ENCODE results near the gene NOP14.
A peak's percentile ranks its signal among the peaks of the same experiment; 100 is the strongest.
"Not testable (repeated sequence)": the region's sequence is repeated elsewhere in the genome, so short reads cannot be mapped to it uniquely, and the experiment has no call there.

The NOP14 gene

DNA sequence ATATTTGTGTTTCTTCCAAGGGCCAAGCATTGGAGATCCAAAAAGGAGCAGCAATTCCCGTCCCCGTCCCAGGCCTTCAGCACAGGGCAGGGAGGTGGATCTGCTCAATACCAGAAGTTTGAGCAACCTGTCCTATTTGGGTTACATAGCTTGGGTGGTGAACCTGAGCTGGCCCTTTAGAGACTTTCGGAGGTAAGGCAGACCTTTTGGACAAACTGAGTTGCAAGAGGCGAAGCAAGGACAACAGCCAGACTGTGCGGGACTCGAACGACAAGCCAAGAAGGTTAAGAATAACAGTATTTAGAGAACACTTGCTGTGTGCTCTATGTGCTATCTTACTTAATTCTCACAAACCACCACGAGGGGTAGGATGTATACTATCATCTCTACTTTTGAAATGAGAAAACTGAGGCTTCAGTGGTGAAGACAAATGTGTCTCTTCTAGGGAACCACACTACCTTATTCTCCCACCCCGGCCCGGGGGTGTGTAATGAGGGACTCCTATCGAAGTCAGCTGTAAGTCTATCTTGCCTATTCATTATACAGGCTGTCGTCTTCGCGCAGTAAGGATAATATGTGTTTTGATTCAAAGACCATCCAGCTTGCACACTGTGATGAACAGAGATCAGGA, 1.3 kb downstream of the NOP14 start:
- peak; percentile 80 for DNase-seq (ENCODE audit: low spot score)

DNA sequence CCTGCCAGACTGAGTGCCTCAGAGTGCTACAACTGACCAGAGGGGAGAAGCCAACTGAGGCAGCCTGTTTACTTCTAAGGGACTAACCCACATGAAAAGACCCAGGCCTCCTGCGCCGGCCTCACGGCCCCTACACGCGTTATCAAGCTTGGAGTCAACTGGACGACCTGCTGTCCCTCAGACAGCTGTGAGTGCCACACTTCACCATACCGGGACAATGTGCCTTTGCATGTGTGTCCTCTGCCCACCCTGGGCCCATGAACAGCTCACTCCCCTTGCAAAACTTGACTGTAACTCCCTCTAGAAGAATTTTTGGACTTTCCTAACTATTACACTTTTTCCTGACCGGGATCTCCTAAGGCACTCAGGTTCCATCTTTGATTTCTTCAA, 1.8 kb downstream of the NOP14 start:
- peak; percentile 27 for DNase-seq (ENCODE audit: low spot score)

DNA sequence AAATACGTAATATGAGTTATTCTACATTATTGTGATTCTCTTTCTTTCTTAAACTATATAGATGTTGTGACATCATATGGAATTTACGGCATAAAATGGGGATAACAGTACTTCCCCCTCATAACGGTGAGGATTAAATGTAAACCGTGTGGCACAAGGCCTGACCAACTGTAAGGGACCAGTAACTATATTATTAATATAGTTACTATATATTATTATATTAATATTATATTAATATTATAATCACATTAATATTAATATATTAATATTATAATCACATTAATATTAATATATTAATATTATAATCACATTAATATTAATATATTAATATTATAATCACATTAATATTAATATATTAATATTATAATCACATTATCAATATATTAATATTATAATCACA, 2.8 kb downstream of the NOP14 start:
- DNase-seq (ENCODE audit: low spot score) = not testable (repeated sequence)

DNA sequence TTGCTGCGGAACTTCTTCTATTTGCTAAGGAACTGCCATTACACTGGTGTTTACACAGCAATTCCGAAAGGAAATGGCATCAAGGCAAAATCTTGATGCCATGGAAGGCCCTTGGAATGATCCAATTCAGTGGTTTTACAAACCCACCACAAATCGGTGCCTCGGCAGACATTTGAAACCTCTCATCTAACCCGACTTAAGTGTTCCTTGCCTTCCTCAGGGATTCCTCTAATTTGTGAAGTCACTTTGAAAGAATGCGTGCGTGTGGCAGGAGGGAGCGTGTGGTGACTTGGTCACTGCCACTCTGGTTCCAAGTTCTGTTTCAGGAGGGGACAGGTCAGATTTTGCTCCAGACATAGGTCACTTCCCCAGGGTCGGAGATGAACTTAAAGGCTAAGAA, 4.8 kb downstream of the NOP14 start:
- DNase-seq (ENCODE audit: low spot score) = no peak

DNA sequence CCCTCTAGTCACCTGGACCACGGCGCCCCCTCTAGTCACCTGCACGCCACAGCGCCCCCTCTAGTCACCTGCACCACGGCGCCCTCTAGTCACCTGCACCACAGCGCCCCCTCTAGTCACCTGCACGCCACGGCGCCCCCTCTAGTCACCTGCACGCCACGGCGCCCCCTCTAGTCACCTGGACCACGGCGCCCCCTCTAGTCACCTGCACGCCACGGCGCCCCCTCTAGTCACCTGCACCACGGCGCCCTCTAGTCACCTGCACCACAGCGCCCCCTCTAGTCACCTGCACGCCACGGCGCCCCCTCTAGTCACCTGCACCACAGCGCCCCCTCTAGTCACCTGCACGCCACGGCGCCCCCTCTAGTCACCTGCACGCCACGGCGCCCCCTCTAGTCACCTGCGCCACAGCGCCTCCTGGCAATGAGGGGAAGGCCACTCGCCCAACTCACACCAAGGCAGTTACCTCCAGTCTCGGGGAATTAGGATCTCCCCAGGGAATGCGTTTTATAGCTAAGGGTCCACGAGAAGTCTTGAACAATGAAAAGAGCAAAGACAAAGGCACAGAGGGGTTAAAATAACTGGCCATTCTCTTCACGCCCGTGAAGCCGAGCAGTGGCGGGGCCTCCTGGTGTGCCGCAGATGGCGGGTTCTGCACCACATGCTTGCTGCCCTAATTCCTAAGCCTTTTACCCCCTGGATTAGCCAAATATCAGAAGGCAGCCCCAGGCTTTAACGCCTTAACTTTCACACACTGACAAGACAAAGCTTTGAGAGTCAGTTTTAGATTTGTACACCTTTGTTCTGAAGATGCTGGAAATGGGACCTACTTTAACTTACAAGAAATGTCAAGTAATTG, 7.8 kb downstream of the NOP14 start:
- not testable (repeated sequence) for DNase-seq (ENCODE audit: low spot score)

DNA sequence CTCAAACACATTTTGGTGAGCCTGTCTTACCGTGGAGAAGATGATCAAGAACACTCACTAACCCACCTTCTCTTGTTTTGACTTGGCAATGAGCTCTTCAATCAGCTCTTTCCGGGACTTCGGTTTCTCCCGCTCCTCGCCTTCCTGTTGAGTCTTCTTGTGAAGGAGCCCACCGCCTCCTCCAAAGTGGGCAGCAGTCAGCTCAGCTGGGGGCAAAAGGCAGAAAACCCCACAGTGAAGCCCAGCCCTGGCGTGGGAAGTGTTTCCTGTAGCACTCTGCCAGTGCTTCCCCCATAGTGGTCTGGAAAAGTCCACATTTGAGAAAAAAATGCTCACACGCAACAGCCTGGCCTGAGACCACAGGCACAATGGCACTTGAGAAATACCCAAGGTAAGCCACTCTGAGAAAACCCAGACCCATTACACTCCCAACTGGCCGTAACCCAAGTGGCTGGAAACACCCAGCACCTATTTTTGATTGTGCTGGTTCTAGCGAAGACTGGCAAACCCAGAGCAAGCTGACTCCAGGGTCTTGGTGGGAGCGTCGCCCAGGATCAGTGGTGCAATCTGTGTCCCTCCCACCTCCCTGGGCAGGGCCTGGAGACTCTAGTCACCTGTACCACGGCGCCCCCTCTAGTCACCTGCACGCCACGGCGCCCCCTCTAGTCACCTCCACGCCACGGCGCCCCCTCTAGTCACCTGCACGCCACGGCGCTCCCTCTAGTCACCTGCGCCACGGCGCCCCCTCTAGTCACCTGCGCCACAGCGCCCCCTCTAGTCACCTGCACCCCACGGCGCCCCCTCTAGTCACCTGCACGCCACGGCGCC, 8.6 kb downstream of the NOP14 start:
- peak; percentile 92 for DNase-seq (ENCODE audit: low spot score)

DNA sequence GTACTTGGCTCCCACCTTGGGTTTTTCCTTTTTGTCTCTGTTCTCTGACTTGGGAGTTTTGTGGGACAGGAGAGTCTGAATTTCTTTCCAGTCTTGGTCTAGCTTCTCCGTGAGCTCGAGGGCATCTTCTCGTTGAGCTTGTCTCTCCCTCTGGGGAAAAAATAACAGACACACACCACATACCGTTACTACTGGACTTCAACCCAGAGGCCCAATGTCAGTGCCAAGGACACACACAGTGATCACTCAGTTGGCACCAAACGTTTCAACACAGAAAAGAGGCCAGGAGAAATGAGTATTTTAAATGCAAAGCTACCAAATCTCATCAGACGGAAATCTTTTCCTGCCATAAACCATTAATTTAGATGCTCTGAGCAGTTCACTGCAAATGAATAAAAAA, 9.7 kb downstream of the NOP14 start:
- DNase-seq (ENCODE audit: low spot score) = no peak

DNA sequence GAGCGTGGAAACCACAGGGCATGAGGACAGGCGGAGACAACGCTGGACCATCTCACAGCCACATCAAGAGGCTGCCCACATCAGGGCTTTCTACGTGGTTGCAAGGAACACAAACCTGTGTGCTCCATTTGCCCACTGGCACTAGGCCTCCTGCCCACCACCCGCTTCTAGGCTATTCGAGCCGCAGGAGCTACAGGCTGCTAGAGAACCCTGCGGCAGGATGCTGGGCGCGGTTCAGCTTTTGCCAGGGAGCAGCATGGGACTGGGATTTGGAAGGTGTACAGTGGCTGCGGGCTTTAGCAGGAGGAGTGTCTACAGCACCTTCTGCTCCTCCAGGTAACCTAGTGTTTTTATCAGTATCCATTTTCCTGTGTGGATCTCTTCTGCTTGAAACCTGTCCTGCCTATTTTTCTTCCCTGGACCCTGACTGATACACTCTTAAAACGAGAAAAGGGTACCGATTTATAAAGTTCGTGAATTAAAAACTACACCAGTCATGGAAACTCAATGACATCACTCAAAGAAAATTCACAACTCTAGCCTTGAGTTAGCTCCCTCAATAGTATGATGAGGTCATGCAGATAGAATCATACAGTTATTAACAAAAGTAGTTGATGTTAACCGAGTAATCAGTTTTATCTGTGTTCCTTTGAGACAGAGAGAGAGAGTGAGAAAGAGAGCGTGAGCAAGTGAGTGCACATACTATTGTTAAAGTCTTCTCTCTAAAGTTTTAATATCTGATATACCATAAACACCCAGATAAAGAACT, 12.8 kb downstream of the NOP14 start:
- no peak for DNase-seq (ENCODE audit: low spot score)

DNA sequence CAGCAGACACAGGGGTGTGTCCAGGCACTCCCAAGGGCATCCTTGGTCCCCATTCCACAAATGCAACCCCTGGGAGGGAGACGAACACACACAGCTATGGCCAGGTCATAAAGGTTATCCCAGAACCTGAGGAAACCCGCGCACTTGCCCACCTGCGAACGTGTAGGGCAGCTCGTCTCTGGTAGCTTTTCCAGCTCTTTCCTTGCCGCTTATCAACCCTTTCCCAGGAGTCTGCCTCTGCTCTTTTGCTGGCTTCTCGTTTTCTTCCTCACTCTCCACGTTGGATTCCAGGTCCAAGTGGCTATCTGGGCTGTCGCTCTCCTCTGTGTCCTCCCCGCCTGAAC, 13.5 kb downstream of the NOP14 start:
- no peak for DNase-seq (ENCODE audit: low spot score)

DNA sequence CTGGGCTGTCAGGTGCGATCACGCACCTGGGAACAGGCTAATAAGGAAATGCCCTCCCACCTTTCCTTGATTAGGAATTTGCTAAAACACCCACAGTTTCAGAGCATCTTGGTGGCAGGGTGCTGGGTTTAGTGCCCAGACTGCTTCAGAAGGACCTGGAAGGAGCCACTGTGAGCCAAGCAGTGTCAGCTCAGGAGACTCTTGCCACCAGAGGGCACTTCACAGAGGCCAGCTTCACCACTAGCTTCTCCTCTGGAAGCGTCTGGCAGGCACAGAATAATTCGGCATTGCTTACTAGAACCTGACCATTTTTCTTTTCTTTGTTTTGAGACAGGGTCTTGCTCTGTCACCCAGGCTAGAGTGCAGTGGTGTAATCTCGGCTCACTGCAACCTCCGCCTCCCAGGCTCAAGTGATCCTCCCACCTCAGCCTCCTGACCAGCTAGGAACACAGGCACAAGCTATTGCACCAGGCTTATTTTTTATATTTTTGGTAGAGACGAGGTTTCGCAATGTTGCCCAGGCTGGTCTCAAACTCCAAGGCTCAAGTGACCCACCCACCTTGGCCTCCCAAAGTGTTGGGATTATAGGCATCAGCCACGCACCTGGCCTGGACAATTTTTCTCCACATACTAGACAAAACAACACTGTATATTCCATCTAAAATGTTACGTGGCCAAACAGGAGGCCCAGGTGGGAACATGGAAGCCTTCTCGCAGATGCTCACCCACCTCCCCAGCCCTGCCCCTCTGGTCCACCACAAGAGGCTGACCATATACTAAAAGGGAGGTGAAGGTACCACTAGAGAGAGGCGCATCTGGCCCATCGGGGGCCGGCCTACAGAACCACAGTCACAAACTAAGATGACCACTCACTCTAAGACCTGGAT, 14.1 kb downstream of the NOP14 start:
- no peak for DNase-seq (ENCODE audit: low spot score)

DNA sequence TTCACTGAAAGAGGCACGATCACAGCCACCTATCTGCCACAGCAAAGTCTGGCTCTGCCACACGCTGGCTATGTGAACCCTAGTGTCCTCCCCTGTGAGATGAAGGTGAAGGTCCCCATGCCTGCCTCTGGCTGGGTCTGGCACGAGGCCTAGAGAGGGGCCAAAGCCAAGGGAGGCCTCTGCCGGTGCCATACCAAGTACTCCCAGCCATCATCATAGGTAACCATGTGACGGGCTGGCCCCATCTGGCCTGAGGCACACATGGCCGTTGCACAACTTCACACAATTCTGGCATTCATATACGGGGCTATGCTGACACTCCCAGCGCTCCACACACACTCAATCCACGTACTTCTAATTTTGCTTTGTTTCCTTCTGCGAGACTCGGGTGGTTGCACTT, 15.3 kb downstream of the NOP14 start:
- no peak for DNase-seq (ENCODE audit: low spot score)

DNA sequence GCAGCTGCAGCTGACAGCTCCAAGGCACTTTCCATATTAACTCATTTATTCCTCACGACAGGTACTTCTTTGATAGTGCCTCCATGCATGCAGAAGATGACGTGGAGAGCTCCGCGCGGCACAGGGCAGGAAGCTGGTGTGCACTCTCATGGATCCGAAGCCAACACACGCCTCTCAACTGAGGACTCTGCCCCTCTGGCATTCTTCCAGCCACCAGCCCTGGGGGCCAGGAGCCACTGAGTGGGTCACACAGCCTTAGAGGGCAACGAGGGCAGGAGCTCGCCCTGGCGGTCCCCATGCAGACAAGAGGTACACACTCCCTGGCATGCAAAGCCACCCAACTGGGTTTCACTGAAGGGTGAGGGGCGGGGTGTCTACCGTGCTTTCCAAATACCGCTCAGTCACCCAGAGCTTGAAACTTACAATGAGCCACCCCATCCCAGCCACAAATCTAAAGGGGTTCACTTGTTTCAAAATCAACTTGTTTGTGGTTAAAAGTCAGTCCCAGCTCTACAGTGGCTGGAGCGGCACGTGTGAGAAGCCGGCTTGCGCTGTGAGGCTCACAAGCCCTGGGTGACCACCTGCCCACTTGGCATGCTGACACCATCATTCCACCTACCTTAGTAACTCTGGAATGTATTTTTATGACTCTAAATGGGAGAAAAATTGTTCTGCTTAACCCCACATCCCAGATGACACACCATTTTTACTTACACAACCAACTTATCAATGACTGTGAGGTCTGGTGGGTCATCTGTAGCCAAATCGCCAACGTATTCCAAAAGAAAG, 16.2 kb downstream of the NOP14 start:
- DNase-seq (ENCODE audit: low spot score) = no peak

DNA sequence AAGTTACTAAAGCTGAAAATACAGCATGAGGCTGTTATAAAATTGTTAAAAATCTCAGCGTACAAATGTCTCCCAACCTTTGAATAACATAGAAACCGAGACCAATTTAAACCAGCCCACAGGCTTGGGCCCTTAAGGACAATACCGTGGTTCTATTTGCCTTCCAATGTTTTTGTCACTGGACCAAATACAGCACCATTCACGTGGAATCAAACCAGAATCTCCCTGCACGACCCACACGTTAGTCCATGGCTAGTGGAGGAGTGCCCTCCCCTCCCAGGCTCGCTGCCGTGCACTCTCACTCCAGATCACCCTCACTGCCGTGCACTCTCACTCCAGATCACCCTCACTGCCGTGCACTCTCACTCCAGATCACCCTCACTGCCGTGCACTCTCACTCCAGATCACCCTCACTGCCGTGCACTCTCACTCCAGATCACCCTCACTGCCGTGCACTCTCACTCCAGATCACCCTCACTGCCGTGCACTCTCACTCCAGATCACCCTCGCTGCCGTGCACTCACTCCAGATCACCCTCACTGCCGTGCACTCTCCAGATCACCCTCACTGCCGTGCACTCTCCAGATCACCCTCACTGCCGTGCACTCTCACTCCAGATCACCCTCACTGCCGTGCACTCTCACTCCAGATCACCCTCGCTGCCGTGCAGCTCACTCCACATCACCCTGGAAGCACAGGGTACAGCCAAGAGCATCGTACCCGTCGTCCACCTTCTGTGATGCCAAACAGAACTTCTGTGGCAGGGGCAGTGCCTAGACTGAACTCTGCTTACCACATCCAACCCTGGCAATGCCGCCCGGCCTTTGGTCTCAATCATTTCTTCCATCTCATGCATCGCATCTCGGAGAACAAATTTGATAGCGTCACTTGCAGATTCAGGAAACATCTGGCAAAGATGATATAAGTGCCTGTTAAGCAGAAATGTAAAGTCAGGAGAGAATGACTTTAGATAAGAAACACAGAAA, 17.3 kb downstream of the NOP14 start:
- DNase-seq (ENCODE audit: low spot score) = not testable (repeated sequence)

DNA sequence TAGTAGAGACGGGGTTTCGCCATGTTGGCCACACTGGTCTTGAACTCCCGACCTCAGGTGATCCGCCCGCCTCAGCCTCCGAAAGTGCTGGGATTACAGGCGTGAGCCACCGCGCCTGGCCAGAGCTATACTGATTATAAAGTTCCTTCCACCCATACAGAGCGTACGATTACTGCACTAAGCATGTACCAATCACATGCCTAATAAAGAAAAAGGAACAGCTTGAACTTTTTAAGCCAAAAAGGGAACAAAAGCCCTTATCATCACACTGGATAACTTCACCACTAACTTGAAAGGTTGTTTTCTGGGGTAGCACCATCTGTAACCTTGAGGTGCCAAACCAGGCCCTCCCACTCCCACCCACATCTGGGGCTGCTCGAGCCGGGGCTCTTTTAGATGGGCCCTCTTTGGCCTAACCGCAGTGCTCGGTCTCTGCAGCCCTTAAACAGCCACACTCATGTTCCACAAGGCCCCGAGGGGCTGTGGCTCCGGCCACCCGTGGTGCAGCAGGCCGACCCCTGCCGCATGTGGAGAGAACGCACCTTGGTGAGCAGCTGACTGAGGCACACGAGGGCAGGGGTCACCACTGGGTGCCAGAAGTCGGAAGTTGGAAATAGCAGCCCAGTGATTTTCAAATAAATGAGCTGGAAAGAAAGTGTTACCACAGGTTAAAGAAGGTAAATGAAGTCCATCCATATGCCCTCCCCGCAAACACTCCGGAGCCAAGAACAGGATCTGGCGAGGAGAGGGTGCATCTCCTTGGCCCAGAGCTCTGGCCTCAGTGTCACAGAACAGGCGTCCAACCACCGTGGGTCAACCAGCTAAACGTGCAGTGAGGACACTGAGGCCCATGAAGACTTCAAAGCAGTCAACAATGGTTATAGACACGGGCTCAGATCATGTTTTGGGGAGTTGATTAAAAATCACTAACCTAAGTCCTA, 18.4 kb downstream of the NOP14 start:
- DNase-seq (ENCODE audit: low spot score) = no peak

DNA sequence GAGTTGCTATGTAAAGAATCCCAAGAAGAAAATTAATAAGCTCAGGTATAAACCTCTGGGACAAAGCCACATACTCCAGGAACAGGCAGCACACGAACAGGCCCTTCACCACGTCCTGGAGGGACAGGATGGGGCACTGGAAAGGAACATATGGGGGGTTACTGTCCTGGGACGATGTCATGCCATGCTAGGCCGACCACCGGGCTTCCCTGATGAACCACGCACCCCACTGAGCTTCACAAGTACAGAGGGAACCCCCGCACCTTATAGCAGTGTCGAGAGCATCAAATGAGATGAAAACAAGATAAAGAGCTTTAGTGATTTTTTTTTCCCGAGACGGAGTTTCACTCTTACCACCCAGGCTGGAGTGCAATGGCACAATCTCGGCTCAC, 19.1 kb downstream of the NOP14 start:
- DNase-seq (ENCODE audit: low spot score) = no peak

DNA sequence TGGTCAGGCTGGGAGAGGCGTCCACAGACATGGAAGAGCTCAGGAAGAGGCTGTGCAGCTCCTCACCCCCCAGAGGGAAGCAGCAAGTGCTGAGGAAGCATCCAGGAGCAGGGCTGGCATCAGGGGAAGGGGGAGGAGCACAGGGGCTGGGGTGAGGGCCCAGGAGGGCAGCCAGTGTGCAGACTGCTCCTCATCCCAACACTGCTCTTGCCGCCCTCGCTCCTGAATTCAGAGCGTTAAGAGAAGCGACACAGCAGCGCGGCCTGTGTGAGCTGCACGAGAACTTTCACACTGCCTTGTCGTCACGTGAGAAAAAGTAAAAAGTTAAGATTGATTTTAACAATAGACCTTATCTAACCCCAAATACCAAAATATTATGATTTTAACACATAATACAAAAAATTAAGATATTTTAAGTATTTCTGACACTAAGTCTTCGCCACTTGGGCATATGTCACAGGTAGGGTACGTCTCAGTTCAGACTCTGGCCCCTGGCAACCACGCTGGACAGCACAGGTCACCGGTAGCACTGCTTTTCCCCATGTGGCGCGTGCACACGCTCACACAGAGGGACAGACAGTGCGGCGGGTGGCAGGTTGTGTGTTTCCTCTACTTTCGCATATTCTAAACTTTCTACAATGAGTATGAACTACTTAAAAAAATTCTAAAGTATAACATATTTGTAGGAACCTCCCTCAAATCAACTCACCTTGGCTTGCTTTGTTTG, 19.7 kb downstream of the NOP14 start:
- DNase-seq (ENCODE audit: low spot score) = no peak

Data from activated CD4-positive, alpha-beta T cell treated with anti-CD3 and anti-CD28 coated beads, Interleukin-2, Interleukin-4, amounts not matched to agents 100 ng/mL and 50 ng/mL, durations not matched to agents 16 hours and 8 hours (primary cell).